GM12891 (cell line): ENCODE results near the gene KPTN.
A peak's percentile ranks its signal among the peaks of the same experiment; 100 is the strongest.

Experiments
- DNase-seq: peaks from one replicate; pipeline ENCODE4 v3.0.0; 2011; ENCODE audit warnings: low spot score; ENCODE audit not compliant: insufficient read length
- FAIRE-seq: peaks from 2 replicates; lab custom pipeline; 2011; peaks lifted over from hg19 to GRCh38; lab: Jason Lieb, UNC
- PAX5 ChIP-seq: IDR thresholded peaks from 2 replicates; pipeline ENCODE4 v1.6.1; 2011; ENCODE audit warnings: low read length, moderate library complexity, mild to moderate bottlenecking; ENCODE audit not compliant: insufficient read depth, severe bottlenecking
- POLR2A ChIP-seq: IDR thresholded peaks from 2 replicates; pipeline ENCODE4 v1.6.1; 2011; ENCODE audit warnings: low read depth, low read length, control low read depth
- POLR2AphosphoS5 ChIP-seq: IDR thresholded peaks from 2 replicates; pipeline ENCODE4 v1.6.1; 2011; ENCODE audit warnings: low read depth, low read length, control low read depth
- POU2F2 ChIP-seq: IDR thresholded peaks from 2 replicates; pipeline ENCODE4 v1.6.1; 2011; ENCODE audit warnings: low read depth, mild to moderate bottlenecking, control low read depth, low read length, moderate library complexity
- SPI1 ChIP-seq: IDR thresholded peaks from 2 replicates; pipeline ENCODE4 v1.6.1; 2011; ENCODE audit warnings: low read depth, low read length, control low read depth
- TAF1 ChIP-seq: IDR thresholded peaks from 2 replicates; pipeline ENCODE4 v1.6.1; 2011; ENCODE audit warnings: low read depth, low read length, control low read depth

Gene KPTN

DNA sequence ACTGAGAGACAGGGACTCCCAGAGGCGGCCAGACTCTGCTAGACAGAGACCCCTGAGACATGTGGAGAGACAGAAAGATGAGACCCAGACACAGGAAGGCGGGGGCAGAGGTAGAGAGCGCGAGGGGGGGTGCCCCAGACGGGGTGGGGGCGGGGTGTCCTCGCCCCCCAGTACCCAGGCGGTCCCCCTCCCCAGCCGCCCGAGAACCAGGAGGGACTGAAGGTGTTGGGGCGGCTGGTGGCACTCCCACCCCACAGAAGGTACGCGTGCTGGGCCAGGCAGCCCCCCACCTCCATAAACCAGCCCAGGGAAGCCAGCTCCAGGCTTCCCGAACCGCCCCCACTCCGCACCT, 12.7 kb downstream of the KPTN start:
- TF ChIP-seq POLR2A (no peak), POU2F2 (no peak), TAF1 (no peak), SPI1 (no peak), POLR2AphosphoS5 (no peak), PAX5 (no peak)
- FAIRE-seq (no peak), DNase-seq (no peak)

DNA sequence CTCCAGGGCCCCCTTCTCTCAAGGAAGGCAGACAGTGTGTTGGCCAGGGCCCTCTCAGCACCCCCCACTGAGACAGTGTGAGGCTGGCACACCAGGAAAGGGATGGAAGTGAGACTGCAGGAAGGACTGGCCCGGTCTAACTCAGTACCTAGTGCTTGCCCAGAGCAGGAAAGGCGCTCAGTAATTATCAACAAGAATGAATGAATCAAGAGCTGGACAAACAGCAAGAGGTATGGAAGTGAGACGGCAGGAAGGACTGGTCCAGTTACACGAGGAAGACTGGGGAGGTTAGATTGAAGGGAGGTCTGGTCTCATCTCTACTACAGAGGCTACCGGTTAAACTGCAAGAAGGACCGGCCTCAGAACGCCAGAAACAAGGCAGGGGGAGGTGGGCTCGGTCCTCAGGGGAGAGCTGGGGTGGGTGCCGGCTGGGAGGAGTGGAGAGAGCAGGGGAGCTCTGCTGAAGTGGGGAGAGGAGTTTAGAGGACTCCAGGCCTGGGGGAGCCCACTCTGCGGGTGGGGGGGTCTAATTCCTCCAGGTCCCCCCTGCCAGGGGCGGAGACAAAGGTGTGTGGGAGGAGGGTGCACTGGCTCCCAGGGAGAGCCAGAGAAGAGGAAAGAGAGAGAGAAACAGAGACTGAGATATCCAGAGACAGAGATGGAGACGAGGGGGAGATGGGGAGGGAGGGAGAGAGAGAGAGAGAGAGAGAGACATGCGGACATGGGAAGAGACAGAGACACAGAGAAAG, 13.4 kb downstream of the KPTN start:
- FAIRE-seq: no peak
- TF ChIP-seq SPI1 (no peak), TAF1 (no peak), POU2F2 (no peak), POLR2A (no peak), PAX5 (no peak), POLR2AphosphoS5 (no peak)
- DNase-seq: no peak

DNA sequence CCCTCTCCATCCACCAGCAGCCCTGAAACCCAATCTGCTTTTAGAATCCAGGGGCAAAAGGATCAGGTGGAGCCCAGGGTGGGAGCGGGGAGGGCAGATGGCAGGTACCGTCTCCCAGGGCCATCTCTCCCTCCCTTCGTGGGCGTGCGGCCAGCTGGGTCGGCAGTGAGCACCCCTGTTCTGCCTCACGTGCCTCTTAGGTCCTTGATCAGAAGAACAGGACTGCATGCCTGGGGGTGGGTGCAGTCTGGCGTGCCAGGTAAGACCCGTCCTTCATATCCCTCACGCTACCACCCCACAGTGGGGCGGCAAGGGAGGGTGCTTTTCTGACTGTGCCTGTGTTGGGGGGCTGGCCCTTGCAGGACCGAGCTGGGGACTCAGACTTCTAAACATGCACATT, 14.3 kb downstream of the KPTN start:
- TF ChIP-seq POLR2A (no peak), POU2F2 (no peak), POLR2AphosphoS5 (no peak), PAX5 (no peak), TAF1 (no peak), SPI1 (no peak)
- DNase-seq: no peak
- FAIRE-seq: no peak

DNA sequence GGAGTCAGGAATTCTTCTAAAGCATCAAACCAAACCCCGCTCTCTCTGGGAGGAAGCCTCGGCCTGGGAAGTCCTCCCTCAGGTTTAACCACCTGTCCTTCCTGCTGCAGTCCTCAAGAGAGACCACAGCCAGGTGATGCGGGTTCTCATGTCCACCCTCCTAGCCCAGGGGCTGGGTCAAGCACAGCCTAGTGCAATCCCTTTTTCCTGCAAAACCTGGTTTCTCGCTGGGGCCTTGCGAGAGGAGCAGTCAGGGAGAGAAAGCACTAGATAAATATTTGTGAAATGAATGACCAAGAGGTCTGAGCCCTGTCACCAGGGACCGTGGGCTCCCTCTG, 14.7 kb downstream of the KPTN start:
- TF ChIP-seq POLR2AphosphoS5 (no peak), PAX5 (no peak), POLR2A (no peak), TAF1 (no peak), POU2F2 (no peak), SPI1 (no peak)
- FAIRE-seq: no peak
- no peak for DNase-seq

DNA sequence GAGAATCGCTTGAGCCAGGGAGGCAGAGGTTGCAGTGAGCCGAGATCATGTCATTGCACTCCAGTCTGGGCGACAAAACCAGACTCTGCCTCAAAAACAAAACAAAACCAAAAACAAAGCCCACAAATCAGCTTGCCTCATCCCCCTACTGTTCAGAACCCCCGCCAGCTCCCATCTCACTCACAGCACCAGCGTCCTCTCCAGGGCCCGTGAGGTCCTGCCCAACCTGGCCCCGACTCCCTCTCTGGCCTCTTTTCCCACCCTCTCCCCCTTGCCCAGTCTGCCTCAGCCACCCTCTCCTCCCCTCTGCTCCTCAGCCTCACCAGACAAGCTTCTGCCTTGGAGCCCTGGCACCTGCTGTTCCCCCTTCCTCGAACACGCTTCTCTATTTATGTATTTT, 16.1 kb downstream of the KPTN start:
- DNase-seq: no peak
- FAIRE-seq: no peak
- TF ChIP-seq TAF1: no peak
- no peak for TF ChIP-seq PAX5
- no peak for TF ChIP-seq POLR2AphosphoS5
- no peak for TF ChIP-seq POU2F2
- no peak for TF ChIP-seq SPI1
- TF ChIP-seq POLR2A: no peak

DNA sequence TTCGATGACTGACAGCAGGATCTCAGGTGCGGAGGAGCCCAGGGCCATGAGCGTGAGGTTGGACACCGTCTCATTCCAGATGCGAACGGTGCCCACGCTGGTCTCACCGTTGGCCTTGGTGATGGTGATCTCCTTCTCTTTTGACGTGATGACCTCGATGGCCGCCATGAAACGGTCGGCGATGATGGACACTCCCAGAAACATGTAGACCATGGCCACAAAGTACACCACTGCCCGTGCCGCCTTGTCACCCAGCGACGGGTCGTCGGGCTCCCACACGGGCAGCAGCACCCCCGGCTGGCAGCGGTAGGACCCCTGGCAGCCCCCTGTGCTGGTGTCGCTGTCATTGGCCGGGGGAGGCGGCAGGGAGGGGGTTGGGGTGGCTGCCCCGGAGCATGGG, 18.1 kb downstream of the KPTN start:
- FAIRE-seq (no peak), DNase-seq (no peak)
- TF ChIP-seq POLR2AphosphoS5 (no peak), SPI1 (no peak), PAX5 (no peak), TAF1 (no peak), POLR2A (no peak), POU2F2 (no peak)

DNA sequence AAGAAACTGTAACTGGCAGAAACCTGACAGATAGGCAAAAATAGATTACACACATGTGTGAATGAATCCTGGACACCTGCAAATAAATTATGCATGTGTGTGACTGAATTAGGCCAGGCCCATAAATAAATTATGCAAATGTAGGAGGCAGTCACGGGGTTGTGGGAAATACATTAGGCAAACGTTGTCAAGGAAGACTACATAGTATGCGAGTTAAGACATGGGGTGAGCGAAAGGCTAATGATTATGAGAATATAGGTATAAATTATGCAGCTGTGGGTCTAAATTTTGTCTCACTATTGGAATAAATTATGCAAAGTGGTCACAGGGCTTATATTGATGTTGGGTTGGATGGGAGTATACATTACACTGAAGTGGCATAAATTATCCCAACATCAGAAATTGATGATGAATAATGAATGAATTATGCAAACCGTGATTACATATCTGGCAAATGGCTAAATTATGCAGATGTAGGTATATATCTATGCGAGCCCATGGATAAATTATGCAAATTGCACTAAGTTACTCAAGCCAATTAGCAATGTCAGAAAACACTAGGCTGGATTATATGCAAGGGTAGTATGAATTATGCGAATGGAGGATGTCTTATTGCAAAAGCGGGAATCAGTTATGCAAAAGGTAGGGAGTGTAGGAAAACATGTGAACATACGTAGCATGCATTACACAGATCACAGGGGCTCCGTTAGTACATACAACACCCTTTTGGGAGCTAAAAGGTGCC, 19.2 kb downstream of the KPTN start:
- FAIRE-seq (no peak), DNase-seq (no peak)
- TF ChIP-seq TAF1 (no peak), PAX5 (no peak), SPI1 (no peak), POLR2AphosphoS5 (no peak), POLR2A (no peak), POU2F2 (no peak)

DNA sequence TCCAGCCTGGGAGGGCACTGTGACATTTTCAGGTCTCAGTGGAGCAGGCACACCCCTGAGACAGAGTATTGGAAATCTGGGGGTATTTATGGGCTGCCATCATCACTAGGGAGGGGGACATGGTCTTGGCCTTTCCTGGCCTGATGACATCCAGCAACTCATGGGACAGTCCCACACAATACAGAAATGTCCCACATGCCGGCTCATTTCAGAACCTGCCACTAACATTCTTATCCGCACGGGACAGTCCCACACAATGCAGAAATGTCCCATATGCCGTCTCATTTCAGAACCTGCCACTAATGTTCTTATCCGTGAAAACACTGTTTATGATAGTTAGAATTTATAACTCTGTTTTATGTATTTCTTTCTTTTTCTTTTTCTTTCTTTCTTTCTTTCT, 22.1 kb downstream of the KPTN start:
- DNase-seq: no peak
- no peak for FAIRE-seq
- TF ChIP-seq POLR2AphosphoS5 (no peak), POU2F2 (no peak), PAX5 (no peak), SPI1 (no peak), TAF1 (no peak), POLR2A (no peak)

DNA sequence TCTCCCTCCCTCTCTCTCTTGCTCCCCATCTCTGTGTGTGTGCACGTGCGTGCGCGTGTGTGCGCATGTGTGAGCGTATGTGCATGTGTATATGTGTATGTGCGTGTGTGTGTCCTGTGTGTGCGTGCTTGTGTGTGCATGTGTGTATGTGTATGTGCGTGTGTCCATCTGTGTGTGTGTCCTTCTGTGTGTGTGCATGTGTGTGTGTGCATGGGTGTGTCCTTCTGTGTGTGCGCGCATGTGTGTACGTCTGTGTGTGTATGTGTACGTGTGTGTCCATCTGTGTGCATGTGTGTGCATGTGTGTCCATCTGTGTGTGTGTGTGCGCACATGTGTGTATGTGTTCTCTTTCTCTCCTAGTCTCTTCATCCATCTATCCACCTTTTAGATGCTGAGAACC, 24.5 kb downstream of the KPTN start:
- DNase-seq (no peak), FAIRE-seq (peak; percentile 56)
- no peak for TF ChIP-seq POLR2A
- TF ChIP-seq SPI1: no peak
- no peak for TF ChIP-seq TAF1
- no peak for TF ChIP-seq POU2F2
- no peak for TF ChIP-seq POLR2AphosphoS5
- TF ChIP-seq PAX5: no peak

DNA sequence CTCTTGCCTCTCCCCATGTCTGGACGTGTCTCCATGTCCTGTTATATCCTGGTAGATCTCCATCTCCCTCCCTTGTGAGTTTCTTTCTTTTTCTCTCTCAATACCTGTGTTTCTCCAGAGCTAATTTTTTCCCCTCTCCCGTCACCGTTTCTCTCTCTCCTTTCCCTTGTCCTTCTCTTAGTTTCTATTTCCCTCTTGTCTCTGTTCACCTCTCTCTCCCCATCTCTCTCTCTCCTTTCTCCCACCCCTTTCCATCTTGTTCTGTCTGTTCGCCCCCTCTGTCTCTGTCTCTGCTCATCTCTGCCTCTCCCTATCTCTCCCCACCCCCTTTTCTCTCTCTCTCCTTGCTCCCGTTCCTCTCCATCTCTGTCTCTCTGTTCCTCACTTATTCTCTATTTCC, 25.3 kb downstream of the KPTN start:
- no peak for DNase-seq
- no peak for FAIRE-seq
- TF ChIP-seq POLR2A (no peak), TAF1 (no peak), SPI1 (no peak), POLR2AphosphoS5 (no peak), PAX5 (no peak), POU2F2 (no peak)
